Right atrium auricular region (tissue), 2 donors: ENCODE measurements around the gene ESPNL. TPM values are rescaled to one million over a fixed set of nuclear protein-coding genes. Genes with fewer than 3 reads are reported as not detected.
"Not testable (repeated sequence)": the region's sequence is repeated elsewhere in the genome, so short reads cannot be mapped to it uniquely, and the experiment has no call there.

Source experiments
- DNase-seq: peaks from one replicate; pipeline ENCODE4 v3.0.0-alpha.2; 2019; ENCODE audit warnings: low spot score
- H3K27ac ChIP-seq, 2 donors: fragments of 200-600 bp; sonication (generic); 1 replicate in 1 of 2; 2 replicates in 1 of 2; pipeline ENCODE4 v1.5.1; 2016 to 2019
- H3K27me3 ChIP-seq, 2 donors: fragments of 200-600 bp; sonication (generic); one replicate each; pipeline versions ENCODE4 v1.5.1 to v1.6.0; 2017 to 2019
- H3K36me3 ChIP-seq: fragments of 200-600 bp; sonication (generic); one replicate; pipeline ENCODE4 v1.5.1; 2016
- H3K4me1 ChIP-seq, 2 donors: fragments of 200-600 bp; sonication (generic); one replicate each; pipeline versions ENCODE4 v1.5.1 to v1.6.0; 2017 to 2019
- H3K4me3 ChIP-seq, 2 donors: fragments of 200-600 bp; sonication (generic); 1 replicate in 1 of 2; 2 replicates in 1 of 2; pipeline ENCODE4 v1.5.1; 2017 to 2019; ENCODE audit warnings: mild to moderate bottlenecking in 1 of 2, moderate library complexity in 1 of 2
- H3K9me3 ChIP-seq, 2 donors: fragments of 200-600 bp; sonication (generic); one replicate each; pipeline ENCODE4 v1.5.1; 2019
- CTCF ChIP-seq, 2 donors: fragments of 200-600 bp; sonication (generic); IDR thresholded peaks; one replicate each; pipeline ENCODE4 v1.5.1; 2019; ENCODE audit warnings: antibody characterized with exemption in 2 of 2
- total RNA-seq, 2 donors: library from RNA; depleted of rRNA; stranded (reverse); fragments of >200 nt; gene quantifications; one replicate each; pipeline ENCODE4 v1.1.0, GENCODE V29; 2016

ESPNL gene
- total RNA-seq, 2 donors from 2014 or later: 0.26 to 2.0 TPM

GRCh38 chr2:238169048-238169707 lies 69.0 kb downstream of the ESPNL start:
- peak; percentile 85 for DNase-seq
- Histone ChIP-seq H3K36me3 (peaks cover 55% of the 10 kb centered on the region), H3K9me3 (no peaks in the 10 kb centered on the region), H3K4me3 (no peak overlapping the region), H3K27me3 (peaks cover 0 to under 1% of the 10 kb centered on the region in 2 donors), H3K27ac (peak overlapping the region; percentile 16 to 69), H3K4me1 (peaks cover 0 to 22% of the 10 kb centered on the region in 2 donors)
- TF ChIP-seq CTCF (IDR thresholded peaks at IDR 0.05): no peak

- Histone ChIP-seq H3K4me1 (peaks cover 0 to 22% of the 10 kb centered on the region in 2 donors), H3K27me3 (no peaks in the 10 kb centered on the region), H3K9me3 (no peaks in the 10 kb centered on the region), H3K27ac (peak overlapping the region; percentile 16 to 69), H3K4me3 (no peak overlapping the region), H3K36me3 (peaks cover 59% of the 10 kb centered on the region)
- peak; percentile 78 for DNase-seq
- TF ChIP-seq CTCF (IDR thresholded peaks at IDR 0.05): no peak
These were observed 69.6 kb downstream of the ESPNL start for GRCh38 chr2:238169708-238170251.

GRCh38 chr2:238170386-238171071 lies 70.4 kb downstream of the ESPNL start:
- peaks cover 66% of the 10 kb centered on the region for H3K36me3 ChIP-seq
- peak overlapping the region; percentile 16 to 69 for H3K27ac ChIP-seq

GRCh38 chr2:238171072-238171431 lies 70.9 kb downstream of the ESPNL start:
- H3K4me1 ChIP-seq: peaks cover 0 to 22% of the 10 kb centered on the region in 2 donors
- peak overlapping the region; percentile 16 to 69 for H3K27ac ChIP-seq
- peaks cover 69% of the 10 kb centered on the region for H3K36me3 ChIP-seq
- DNase-seq, H3K27me3 ChIP-seq, H3K9me3 ChIP-seq, H3K4me3 ChIP-seq: not testable (repeated sequence)

More at GRCh38 chr2:238170386-238171071, 70.4 kb downstream of the ESPNL start:
- peaks cover 0 to 22% of the 10 kb centered on the region in 2 donors for H3K4me1 ChIP-seq
- no peak for DNase-seq
- no peaks in the 10 kb centered on the region for H3K27me3 ChIP-seq
- no peak for TF ChIP-seq CTCF (IDR thresholded peaks at IDR 0.05)
- H3K4me3 ChIP-seq: no peak overlapping the region
- H3K9me3 ChIP-seq: no peaks in the 10 kb centered on the region

- no peak overlapping the region for H3K27ac ChIP-seq
- peaks cover 0 to 22% of the 10 kb centered on the region in 2 donors for H3K4me1 ChIP-seq
- peaks cover 74% of the 10 kb centered on the region for H3K36me3 ChIP-seq
These were observed 71.5 kb downstream of the ESPNL start for GRCh38 chr2:238171575-238172187.

More at GRCh38 chr2:238171575-238172187, 71.5 kb downstream of the ESPNL start:
- H3K9me3 ChIP-seq: no peaks in the 10 kb centered on the region
- H3K4me3 ChIP-seq: no peak overlapping the region
- no peak for TF ChIP-seq CTCF (IDR thresholded peaks at IDR 0.05)
- no peaks in the 10 kb centered on the region for H3K27me3 ChIP-seq
- no peak for DNase-seq
